Thyroid gland (tissue), 4 donors: ENCODE results near the gene NOP9. TPM values are rescaled to one million over a fixed set of nuclear protein-coding genes. Genes with fewer than 3 reads are reported as not detected.

Experiments
- DNase-seq, 2 donors: peaks; one replicate each; pipeline ENCODE4 v3.0.0-alpha.2; 2019
- H3K27ac ChIP-seq, 3 donors: fragments of 200-600 bp; sonication (generic); 1 replicate in 2 of 3; 2 replicates in 1 of 3; pipeline ENCODE4 v1.5.1; 2016 to 2019; ENCODE audit warnings: mild to moderate bottlenecking in 1 of 3, moderate library complexity in 1 of 3
- H3K27me3 ChIP-seq: fragments of 200-600 bp; sonication (generic); one replicate; pipeline ENCODE4 v1.5.1; 2019
- H3K36me3 ChIP-seq, 2 donors: fragments of 200-600 bp; sonication (generic); one replicate each; pipeline ENCODE4 v1.5.1; 2016 to 2019
- H3K4me1 ChIP-seq, 2 donors: fragments of 200-600 bp; sonication (generic); one replicate each; pipeline ENCODE4 v1.5.1; 2017 to 2019
- H3K4me3 ChIP-seq, 3 donors: fragments of 200-600 bp; sonication (generic); replicated peaks in 1 of 3; 1 replicate in 2 of 3; 2 replicates in 1 of 3; pipeline ENCODE4 v1.5.1; 2016; ENCODE audit warnings: mild to moderate bottlenecking in 1 of 3
- H3K9me3 ChIP-seq: fragments of 200-600 bp; sonication (generic); one replicate; pipeline ENCODE4 v1.5.1; 2017
- CTCF ChIP-seq, 6 experiments: fragments of 200-600 bp in 3 of 6; fragments of 450-650 bp in 3 of 6; sonication (generic) in 3 of 6; IDR thresholded peaks; one replicate each; pipeline ENCODE4 v1.5.1; 2016 to 2019; ENCODE audit warnings: antibody characterized with exemption in 6 of 6, mild to moderate bottlenecking in 2 of 6, inconsistent platforms in 1 of 6, moderate library complexity in 1 of 6
- POLR2A ChIP-seq, 2 donors: fragments of 450-650 bp; IDR thresholded peaks; one replicate each; pipeline ENCODE4 v1.6.1; 2017; ENCODE audit warnings: antibody characterized with exemption in 2 of 2, mild to moderate bottlenecking in 2 of 2, moderate library complexity in 1 of 2
- WGBS, 2 donors: methylation state at CpG; one replicate each; pipeline ENCODE4 v1.1.5; 2017; 5-methylcytosine and 5-hydroxymethylcytosine counted together
- intact Hi-C: fragments of 100-400 bp; cut with DNase I; formaldehyde crosslinking; loops from one replicate; pipeline ENCODE4 v1.15.1; 2023
- total RNA-seq, 4 donors: library from RNA; depleted of rRNA; stranded (reverse); fragments of >200 nt; gene quantifications; one replicate each; pipeline ENCODE4 v1.2.3, GENCODE V29; 2016

NOP9 gene
- total RNA-seq, 4 donors from 2014 or later: 16.4 to 22.3 (median 20.7) TPM

GRCh38 chr14:24321212-24321975 is 21.7 kb downstream of the NOP9 start:
- DNase-seq: no peak
- Histone ChIP-seq H3K9me3 (no peaks in the 10 kb centered on the region), H3K27me3 (no peaks in the 10 kb centered on the region), H3K4me1 (peaks cover 0 to 9% of the 10 kb centered on the region in 2 donors), H3K4me3 (no peak overlapping the region), H3K27ac (no peak overlapping the region), H3K36me3 (no peaks in the 10 kb centered on the region)
- intact Hi-C loops: no loop called here
- whole genome bisulfite sequencing, 2 donors: 84% methylated on average over 14 of the region's 14 CpGs
- TF ChIP-seq CTCF (IDR thresholded peaks at IDR 0.05): no peak

DNA sequence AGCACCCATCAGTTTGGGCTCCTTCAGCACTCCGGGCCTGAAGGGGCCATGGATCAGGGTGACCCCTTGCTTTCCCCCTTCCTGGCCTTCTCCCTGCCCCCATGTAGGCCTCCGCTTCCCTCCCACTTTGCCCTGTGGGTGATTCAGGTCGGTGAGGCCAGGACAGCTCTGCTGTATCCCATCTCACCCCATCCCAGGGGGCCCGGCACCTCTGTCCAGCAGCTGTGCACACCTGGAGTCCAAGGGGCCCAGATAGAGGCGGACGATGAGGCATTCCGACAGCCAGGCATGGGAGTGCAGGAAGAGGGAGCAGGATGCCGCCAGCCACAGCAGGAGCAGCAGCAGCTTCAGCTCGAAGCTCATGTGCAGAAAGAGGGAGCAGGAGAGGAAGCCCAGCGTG is 23.0 kb downstream of the NOP9 start:
- Histone ChIP-seq H3K9me3 (no peaks in the 10 kb centered on the region), H3K4me1 (no peaks in the 10 kb centered on the region), H3K27ac (no peak overlapping the region), H3K4me3 (no peak overlapping the region), H3K36me3 (no peaks in the 10 kb centered on the region), H3K27me3 (no peaks in the 10 kb centered on the region)
- 79 to 98% methylated on average over 5 to 10 of the region's 10 CpGs for WGBS, 2 donors
- TF ChIP-seq CTCF (IDR thresholded peaks at IDR 0.05) (no peak), POLR2A (IDR thresholded peaks at IDR 0.05) (no peak)
- intact Hi-C loops: no loop called here
- DNase-seq: no peak

GRCh38 chr14:24323341-24323740 is 23.7 kb downstream of the NOP9 start:
- no peaks in the 10 kb centered on the region for H3K36me3 ChIP-seq
- H3K9me3 ChIP-seq: no peaks in the 10 kb centered on the region
- H3K4me3 ChIP-seq: no peak overlapping the region
- DNase-seq: no peak
- no peaks in the 10 kb centered on the region for H3K27me3 ChIP-seq
- H3K4me1 ChIP-seq: no peaks in the 10 kb centered on the region
- intact Hi-C loops: no loop called here
- WGBS, 2 donors: 65 to 79% methylated on average over 3 of the region's 3 CpGs
- TF ChIP-seq CTCF (IDR thresholded peaks at IDR 0.05) (no peak), POLR2A (IDR thresholded peaks at IDR 0.05) (no peak)
- no peak overlapping the region for H3K27ac ChIP-seq

GRCh38 chr14:24324024-24324423 is 24.4 kb downstream of the NOP9 start:
- Histone ChIP-seq H3K36me3 (no peaks in the 10 kb centered on the region), H3K27me3 (no peaks in the 10 kb centered on the region), H3K9me3 (no peaks in the 10 kb centered on the region), H3K4me3 (no peak overlapping the region), H3K27ac (no peak overlapping the region), H3K4me1 (no peaks in the 10 kb centered on the region)
- intact Hi-C loops: no loop called here
- TF ChIP-seq POLR2A (IDR thresholded peaks at IDR 0.05) (no peak), CTCF (IDR thresholded peaks at IDR 0.05) (no peak)
- 72 to 89% methylated on average over 5 of the region's 6 CpGs for WGBS, 2 donors
- DNase-seq: no peak

DNA sequence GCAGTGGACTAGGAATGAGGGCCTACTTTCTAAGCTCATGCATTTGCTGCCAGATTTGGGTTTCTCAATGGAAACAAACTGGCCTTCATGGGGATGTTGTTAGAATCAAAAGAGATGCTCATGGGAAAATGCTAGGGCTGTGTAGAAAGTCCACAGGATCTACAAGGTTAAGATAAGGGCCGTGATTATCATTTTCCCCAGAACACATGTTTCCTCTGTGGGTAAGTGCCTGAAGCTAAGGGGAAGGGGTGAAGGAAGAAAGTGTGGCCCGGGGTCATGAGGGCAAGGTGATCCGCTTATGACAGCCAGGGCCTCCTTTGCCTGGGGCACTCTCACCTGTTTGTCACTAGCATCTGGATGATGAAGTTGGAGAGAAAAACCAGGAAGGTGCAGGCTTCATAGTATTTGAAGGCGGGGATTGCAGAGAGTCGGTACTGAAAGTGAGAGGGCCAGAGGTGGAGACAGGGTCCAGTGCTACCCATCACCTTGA is 25.4 kb downstream of the NOP9 start:
- Histone ChIP-seq H3K27me3 (no peaks in the 10 kb centered on the region), H3K4me3 (no peak overlapping the region), H3K9me3 (no peaks in the 10 kb centered on the region), H3K4me1 (no peaks in the 10 kb centered on the region), H3K27ac (no peak overlapping the region), H3K36me3 (no peaks in the 10 kb centered on the region)
- DNase-seq: no peak
- TF ChIP-seq POLR2A (IDR thresholded peaks at IDR 0.05) (no peak), CTCF (IDR thresholded peaks at IDR 0.05) (no peak)
- intact Hi-C loops: no loop called here
- 89% methylated on average over 5 of the region's 5 CpGs for WGBS, 2 donors
